GM23248 (cell line): ENCODE results near the gene FBXW4. TPM values are rescaled to one million over a fixed set of nuclear protein-coding genes. Genes with fewer than 3 reads are reported as not detected.

Source experiments
- DNase-seq: peaks from one replicate; pipeline ENCODE4 v3.0.0-alpha.2; 2015
- H2AFZ ChIP-seq: fragments of 200-600 bp; sonication (generic); 2 replicates; pipeline ENCODE4 v1.6.1; 2016; ENCODE audit warnings: antibody characterized with exemption
- H3F3A ChIP-seq: fragments of 200-600 bp; sonication (generic); 2 replicates; pipeline ENCODE4 v1.6.1; 2016; ENCODE audit warnings: mild to moderate bottlenecking, antibody characterized with exemption, mixed run types; ENCODE audit not compliant: insufficient read depth
- H3K27ac ChIP-seq: fragments of 200-600 bp; sonication (generic); 2 replicates; pipeline ENCODE4 v1.5.1; 2016; ENCODE audit warnings: mild to moderate bottlenecking
- H3K27me3 ChIP-seq: fragments of 200-600 bp; sonication (generic); replicated peaks from 2 replicates; pipeline ENCODE4 v1.6.1; 2016; ENCODE audit warnings: mild to moderate bottlenecking; ENCODE audit not compliant: insufficient read depth
- H3K36me3 ChIP-seq: fragments of 200-600 bp; sonication (generic); 2 replicates; pipeline ENCODE4 v1.6.1; 2016; ENCODE audit warnings: low read depth, mild to moderate bottlenecking
- H3K4me1 ChIP-seq: fragments of 200-600 bp; sonication (generic); 2 replicates; pipeline ENCODE4 v1.6.1; 2016; ENCODE audit warnings: mild to moderate bottlenecking; ENCODE audit not compliant: insufficient read depth
- H3K4me2 ChIP-seq: fragments of 200-600 bp; sonication (generic); one replicate; pipeline ENCODE4 v1.6.1; 2016; ENCODE audit warnings: mild to moderate bottlenecking; ENCODE audit not compliant: unreplicated experiment
- H3K4me3 ChIP-seq: fragments of 200-600 bp; sonication (generic); 2 replicates; pipeline ENCODE4 v1.5.1; 2016; ENCODE audit warnings: mild to moderate bottlenecking
- H3K79me2 ChIP-seq: fragments of 200-600 bp; sonication (generic); 2 replicates; pipeline ENCODE4 v1.6.1; 2016; ENCODE audit warnings: mild to moderate bottlenecking; ENCODE audit not compliant: insufficient read depth
- H3K9ac ChIP-seq: fragments of 200-600 bp; sonication (generic); 2 replicates; pipeline ENCODE4 v1.6.1; 2016; ENCODE audit warnings: mild to moderate bottlenecking
- H3K9me2 ChIP-seq: fragments of 200-600 bp; sonication (generic); 2 replicates; pipeline ENCODE4 v1.6.1; 2016; ENCODE audit warnings: mixed run types, mild to moderate bottlenecking, moderate library complexity; ENCODE audit not compliant: insufficient read depth
- H3K9me3 ChIP-seq: fragments of 200-600 bp; sonication (generic); one replicate; pipeline ENCODE4 v1.6.1; 2017; ENCODE audit warnings: low read depth
- H4K20me1 ChIP-seq: fragments of 200-600 bp; sonication (generic); 2 replicates; pipeline ENCODE4 v1.6.0; 2016; ENCODE audit not compliant: insufficient read depth
- EZH2 ChIP-seq: fragments of 200-600 bp; sonication (generic); IDR thresholded peaks from 2 replicates; pipeline ENCODE4 v1.6.1; 2018; ENCODE audit warnings: antibody characterized with exemption, mild to moderate bottlenecking; ENCODE audit not compliant: insufficient read depth, poor library complexity, severe bottlenecking
- EZH2phosphoT487 ChIP-seq: fragments of 200-600 bp; sonication (generic); IDR thresholded peaks from 2 replicates; pipeline ENCODE4 v1.6.1; 2018; ENCODE audit warnings: antibody characterized with exemption, moderate library complexity, mild to moderate bottlenecking, low read depth; ENCODE audit not compliant: insufficient read depth
- WGBS, 2 experiments: methylation state at CpG; one replicate each; pipeline ENCODE4 v1.1.6; 2015 to 2017; ENCODE audit warnings: low lambda C conversion rate in 2 of 2, low coverage in 1 of 2; ENCODE audit errors: missing lambda C conversion rate in 2 of 2; 5-methylcytosine and 5-hydroxymethylcytosine counted together
- in situ Hi-C: fragments of 300-500 bp; cut with MboI; formaldehyde crosslinking; loops from 2 replicates; pipeline ENCODE4 v1.15.0; 2020
- polyA plus RNA-seq: library from polyadenylated mRNA; unstranded; fragments of >200 nt; fragmentation: Nextera tagmentation; extraction: Ambion mirVana; gene quantifications from 2 replicates; pipeline ENCODE4 v1.2.1, GENCODE V29; 2016
- total RNA-seq: library from RNA; depleted of rRNA; stranded (reverse); fragments of >200 nt; shearing (Covaris generic); gene quantifications from 2 replicates; pipeline ENCODE4 v1.2.3, GENCODE V29; 2014

The FBXW4 gene
- total and polyA plus RNA-seq, 2 experiments from 2014 or later = 4.6 to 18.7 TPM

DNA sequence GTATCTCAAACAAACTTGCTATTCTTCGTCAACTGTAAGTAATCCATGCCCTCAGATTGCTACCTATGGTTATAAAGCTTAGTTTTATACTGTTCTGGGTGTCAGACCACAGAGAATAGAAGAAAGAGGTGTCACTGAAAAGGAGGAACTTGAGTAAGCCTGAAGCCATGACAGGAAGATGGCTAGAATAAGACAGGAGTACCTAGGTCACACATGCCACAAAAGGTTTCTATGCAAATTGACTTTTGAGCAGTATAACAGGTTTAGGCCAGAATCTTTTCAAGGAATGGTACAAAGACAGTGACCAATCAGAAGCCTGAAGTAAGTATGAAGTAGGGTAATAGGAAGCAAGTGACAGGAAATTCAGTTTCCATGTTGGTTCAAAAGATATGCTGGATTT is 23.5 kb downstream of the FBXW4 start:
- Histone ChIP-seq H3F3A (no peaks in the 10 kb centered on the region), H3K27ac (no peak overlapping the region), H3K4me2 (no peak overlapping the region), H3K79me2 (0 out of 2 replicates have a peak, but pooled peaks cover 4% of the 10 kb centered on the region), H3K36me3 (peaks cover 27% of the 10 kb centered on the region; the same call in 1 of the 2 replicates), H2AFZ (no peak overlapping the region), H3K9me2 (no peaks in the 10 kb centered on the region), H4K20me1 (no peaks in the 10 kb centered on the region), H3K4me3 (no peak overlapping the region), H3K9ac (no peak overlapping the region), H3K9me3 (no peaks in the 10 kb centered on the region), H3K27me3 (no peaks in the 10 kb centered on the region), H3K4me1 (no peaks in the 10 kb centered on the region)
- 95 to 100% methylated on average over 1 of the region's 1 CpG for WGBS, 2 experiments
- TF ChIP-seq EZH2phosphoT487 (no peak), EZH2 (no peak)
- DNase-seq = no peak
- in situ Hi-C loops = no loop called here

DNA sequence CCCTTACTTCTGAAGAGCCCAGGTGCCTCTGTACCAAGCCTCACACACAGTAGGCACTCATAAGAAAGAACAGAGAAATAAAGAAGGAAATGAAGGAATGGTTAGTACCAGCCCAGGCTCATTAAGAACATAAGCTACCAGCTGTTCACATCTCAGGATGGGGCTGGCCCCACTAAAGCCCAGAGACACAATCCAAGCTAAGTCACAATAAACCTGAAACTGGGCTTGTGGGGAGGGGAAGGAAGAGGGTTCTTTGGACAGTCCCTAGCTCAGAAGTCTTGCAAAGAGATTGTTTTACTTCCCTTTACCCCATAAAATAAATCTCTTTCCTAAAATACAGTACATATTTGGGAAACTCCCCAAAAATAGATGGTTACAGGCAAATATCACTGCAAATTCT is 24.3 kb downstream of the FBXW4 start:
- H3K36me3 ChIP-seq = peaks cover 32% of the 10 kb centered on the region; the same call in 1 of the 2 replicates
- no peak overlapping the region for H2AFZ ChIP-seq
- DNase-seq = no peak
- no peaks in the 10 kb centered on the region for H3K9me2 ChIP-seq
- no peaks in the 10 kb centered on the region for H3K79me2 ChIP-seq
- no peak overlapping the region for H3K9ac ChIP-seq
- no peak for TF ChIP-seq EZH2
- no peak for TF ChIP-seq EZH2phosphoT487
- no peaks in the 10 kb centered on the region for H3F3A ChIP-seq
- H3K4me3 ChIP-seq = no peak overlapping the region
- no peaks in the 10 kb centered on the region for H3K4me1 ChIP-seq
- H3K4me2 ChIP-seq = no peak overlapping the region
- no peaks in the 10 kb centered on the region for H4K20me1 ChIP-seq
- no peaks in the 10 kb centered on the region for H3K9me3 ChIP-seq
- H3K27ac ChIP-seq = no peak overlapping the region
- H3K27me3 ChIP-seq = no peaks in the 10 kb centered on the region
- in situ Hi-C loops = no loop called here

DNA sequence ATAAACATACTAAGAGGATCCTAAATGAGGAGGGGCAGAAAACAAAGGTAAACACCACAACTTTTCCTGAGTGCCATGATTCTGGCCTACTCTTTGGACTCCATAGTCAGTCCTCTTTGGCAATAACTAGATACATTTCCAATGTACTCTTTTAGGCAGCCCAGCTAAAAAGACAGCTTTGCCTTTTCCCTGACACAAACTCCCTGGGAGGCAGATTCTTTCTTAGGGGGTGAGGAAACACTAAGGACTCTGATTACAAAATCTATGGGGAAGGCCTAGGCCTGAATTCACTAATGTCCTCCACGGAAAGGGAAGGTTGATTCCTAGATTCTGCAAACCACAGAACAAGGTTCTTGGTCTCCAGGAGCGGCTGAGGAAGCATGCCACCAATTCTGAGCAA is 25.8 kb downstream of the FBXW4 start:
- Histone ChIP-seq H3K27me3 (no peaks in the 10 kb centered on the region), H3K36me3 (peaks cover 32% of the 10 kb centered on the region; the same call in 1 of the 2 replicates), H3F3A (no peaks in the 10 kb centered on the region), H2AFZ (no peak overlapping the region), H3K4me3 (no peak overlapping the region), H3K9me2 (no peaks in the 10 kb centered on the region), H3K9me3 (no peaks in the 10 kb centered on the region), H3K27ac (no peak overlapping the region), H3K79me2 (no peaks in the 10 kb centered on the region), H3K4me2 (no peak overlapping the region), H3K9ac (no peak overlapping the region), H3K4me1 (no peaks in the 10 kb centered on the region), H4K20me1 (no peaks in the 10 kb centered on the region)
- in situ Hi-C loops = no loop called here
- WGBS, 2 experiments = 80 to 87% methylated on average over 2 of the region's 2 CpGs
- no peak for DNase-seq
- TF ChIP-seq EZH2 (no peak), EZH2phosphoT487 (no peak)

DNA sequence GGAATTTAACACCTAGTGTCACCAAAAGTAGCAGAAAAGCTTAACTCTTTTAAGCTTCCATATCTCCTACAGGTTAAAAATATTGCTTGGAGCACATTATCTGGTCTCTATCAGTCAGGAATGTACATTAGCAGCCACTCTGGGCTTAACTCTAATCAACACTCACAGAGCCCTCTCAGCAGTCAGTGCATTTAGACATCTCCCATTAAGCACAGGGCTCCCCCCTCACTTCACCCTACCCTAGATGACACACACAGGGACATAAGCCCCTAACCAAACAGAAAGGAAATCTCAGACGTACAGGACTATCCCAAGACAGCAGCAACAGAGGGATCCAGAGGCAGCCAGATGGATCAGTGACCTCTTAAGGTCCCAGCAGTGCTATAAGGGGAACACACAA is 26.4 kb downstream of the FBXW4 start:
- 56 to 69% methylated on average over 1 of the region's 1 CpG for WGBS, 2 experiments
- Histone ChIP-seq H3K9ac (no peak overlapping the region), H3K4me2 (no peak overlapping the region), H3K27ac (no peak overlapping the region), H3K9me3 (no peaks in the 10 kb centered on the region), H3K9me2 (no peaks in the 10 kb centered on the region), H4K20me1 (no peaks in the 10 kb centered on the region), H2AFZ (no peak overlapping the region), H3K79me2 (no peaks in the 10 kb centered on the region), H3K27me3 (no peaks in the 10 kb centered on the region), H3K36me3 (peaks cover 32% of the 10 kb centered on the region; the same call in 1 of the 2 replicates), H3K4me1 (no peaks in the 10 kb centered on the region), H3K4me3 (no peak overlapping the region), H3F3A (no peaks in the 10 kb centered on the region)
- TF ChIP-seq EZH2 (no peak), EZH2phosphoT487 (no peak)
- no peak for DNase-seq
- in situ Hi-C loops = no loop called here

DNA sequence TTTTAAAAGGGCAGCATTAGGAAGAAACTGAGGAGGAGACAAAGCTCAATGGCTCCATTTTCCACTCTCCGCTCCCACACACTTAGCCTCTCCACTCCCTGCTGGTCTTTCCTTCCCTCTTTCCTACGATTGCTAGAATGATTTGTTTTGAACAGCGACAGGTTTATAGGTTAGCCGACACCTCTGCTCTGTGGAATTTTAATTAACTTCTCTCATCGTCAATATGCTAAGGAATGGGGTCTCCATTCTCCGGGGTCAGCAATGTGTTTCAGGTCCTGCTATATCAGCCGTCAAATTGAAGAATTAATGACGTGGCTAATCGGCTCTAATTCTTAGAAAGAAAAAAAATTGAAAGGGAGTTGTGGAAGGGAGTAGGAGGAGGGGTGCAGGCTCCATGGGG is 28.9 kb downstream of the FBXW4 start:
- no peaks in the 10 kb centered on the region for H3F3A ChIP-seq
- DNase-seq = no peak
- H3K4me1 ChIP-seq = no peaks in the 10 kb centered on the region
- no peaks in the 10 kb centered on the region for H3K27me3 ChIP-seq
- TF ChIP-seq EZH2 (no peak), EZH2phosphoT487 (no peak)
- 53 to 59% methylated on average over 9 of the region's 9 CpGs for WGBS, 2 experiments
- H3K27ac ChIP-seq = no peak overlapping the region
- no peaks in the 10 kb centered on the region for H4K20me1 ChIP-seq
- H3K36me3 ChIP-seq = peaks cover 22% of the 10 kb centered on the region; the same call in 1 of the 2 replicates
- H3K9me2 ChIP-seq = no peaks in the 10 kb centered on the region
- in situ Hi-C loops = no loop called here
- H3K4me2 ChIP-seq = no peak overlapping the region
- H3K4me3 ChIP-seq = no peak overlapping the region
- H3K9me3 ChIP-seq = no peaks in the 10 kb centered on the region
- no peak overlapping the region for H2AFZ ChIP-seq
- H3K9ac ChIP-seq = no peak overlapping the region
- no peaks in the 10 kb centered on the region for H3K79me2 ChIP-seq
